NCI-H187 (cell line): ENCODE data around the gene PITPNC1.
"Not testable (repeated sequence)": the region's sequence is repeated elsewhere in the genome, so short reads cannot be mapped to it uniquely, and the experiment has no call there.

ENCODE experiments used
- DNase-seq, 2 experiments: peaks; one replicate each; lab custom pipeline; 2025; lab: John Stamatoyannopoulos, UW

Gene PITPNC1

DNA sequence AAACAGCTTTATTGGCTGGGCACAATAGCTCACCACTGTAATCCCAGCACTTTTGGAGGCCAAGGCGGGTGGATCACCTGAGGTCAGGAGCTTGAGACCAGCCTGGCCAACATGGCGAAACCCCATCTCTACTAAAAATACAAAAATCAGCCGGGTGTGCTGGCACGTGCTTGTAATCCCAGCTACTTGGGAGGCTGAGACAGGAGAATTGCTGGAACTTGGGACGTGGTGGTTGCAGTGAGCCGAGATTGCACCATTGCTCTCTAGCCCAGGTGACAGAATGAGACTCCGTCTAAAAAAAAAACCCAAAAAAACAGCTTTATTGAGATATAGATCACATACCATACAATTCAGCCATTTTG, 274.1 kb downstream of the PITPNC1 start:
- DNase-seq: not testable (repeated sequence)

DNA sequence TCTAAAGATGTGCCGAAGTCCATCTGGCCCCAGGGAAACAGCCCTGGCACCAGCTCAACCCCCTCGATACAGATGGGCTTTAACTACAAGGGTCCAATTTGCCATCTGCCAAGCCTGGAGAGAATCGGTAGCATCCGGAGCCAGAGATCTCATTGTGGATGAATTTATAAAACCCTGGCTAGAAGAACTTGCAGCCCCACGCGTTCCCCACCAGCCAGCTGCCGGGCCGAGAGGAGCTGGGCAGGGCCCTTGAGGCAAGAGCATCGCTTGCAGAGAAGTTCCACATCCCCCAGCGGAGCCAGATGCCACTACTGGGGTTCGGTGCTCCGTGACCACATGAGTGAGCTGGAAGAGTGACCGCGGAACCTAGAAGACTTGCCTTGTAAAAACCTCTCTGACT, 275.4 kb downstream of the PITPNC1 start:
- DNase-seq: no peak

DNA sequence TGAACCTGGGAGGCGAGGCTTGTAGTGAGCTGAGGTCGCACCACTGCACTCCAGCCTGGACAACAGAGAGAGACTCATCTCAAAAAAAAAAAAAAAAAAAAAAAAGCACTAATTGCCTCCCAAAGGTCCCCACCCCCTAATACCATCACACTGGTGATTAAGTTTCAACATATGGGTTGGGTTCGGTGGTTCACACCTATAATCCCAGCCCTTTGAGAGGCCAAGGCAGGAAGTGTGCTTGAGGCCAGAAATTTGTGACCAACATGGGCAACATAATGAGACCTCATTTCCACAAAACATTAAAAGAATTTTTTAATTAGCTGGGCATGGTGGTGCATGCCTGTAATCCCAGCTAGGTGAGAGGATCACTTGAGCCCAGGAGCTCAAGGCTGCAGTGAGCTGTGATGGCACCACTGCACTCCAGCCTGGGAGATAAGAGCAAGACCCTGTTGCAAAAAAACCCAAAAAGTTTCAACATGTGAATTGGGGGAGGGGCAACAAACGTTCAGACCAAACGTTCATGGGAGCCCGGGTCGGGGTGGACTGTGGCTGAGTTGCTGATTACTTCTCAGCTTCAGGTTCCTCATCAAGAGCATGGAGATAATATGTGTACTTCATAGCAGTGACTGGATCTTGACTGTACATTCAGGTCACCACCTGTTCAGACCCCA, 278.5 kb downstream of the PITPNC1 start:
- DNase-seq: no peak

DNA sequence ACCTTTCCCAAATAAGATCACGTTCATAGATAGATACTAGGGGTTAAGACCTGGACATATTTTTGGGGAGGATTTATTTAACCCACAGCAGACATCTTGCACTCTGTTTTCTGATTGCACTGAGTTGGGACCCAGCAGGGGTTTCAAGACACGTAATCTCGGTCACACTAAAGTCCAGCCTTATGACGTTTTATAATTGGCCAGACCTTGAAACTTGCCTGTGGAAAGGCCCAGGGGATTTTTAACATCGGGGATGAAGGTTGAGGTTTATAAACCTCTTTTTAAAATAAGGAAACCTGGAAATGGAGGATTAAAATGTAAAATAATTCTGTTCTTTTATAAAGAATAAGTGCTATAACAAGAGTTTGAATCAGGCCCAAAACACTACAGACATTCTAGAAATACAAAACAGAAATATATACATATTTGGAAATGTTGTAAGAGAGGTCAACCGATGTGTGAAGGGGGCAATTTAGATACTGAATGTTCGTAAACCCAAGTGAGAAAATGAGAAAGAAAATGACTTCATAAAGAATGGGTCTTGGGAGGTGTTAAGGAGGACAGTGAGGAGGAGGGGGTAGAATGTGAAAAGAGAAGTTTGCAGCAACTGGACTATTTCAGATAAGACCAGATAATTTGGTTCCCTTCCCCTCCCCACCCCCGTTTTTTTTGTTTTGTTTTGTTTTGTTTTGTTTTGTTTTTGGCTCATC, 279.6 kb downstream of the PITPNC1 start:
- DNase-seq: no peak

DNA sequence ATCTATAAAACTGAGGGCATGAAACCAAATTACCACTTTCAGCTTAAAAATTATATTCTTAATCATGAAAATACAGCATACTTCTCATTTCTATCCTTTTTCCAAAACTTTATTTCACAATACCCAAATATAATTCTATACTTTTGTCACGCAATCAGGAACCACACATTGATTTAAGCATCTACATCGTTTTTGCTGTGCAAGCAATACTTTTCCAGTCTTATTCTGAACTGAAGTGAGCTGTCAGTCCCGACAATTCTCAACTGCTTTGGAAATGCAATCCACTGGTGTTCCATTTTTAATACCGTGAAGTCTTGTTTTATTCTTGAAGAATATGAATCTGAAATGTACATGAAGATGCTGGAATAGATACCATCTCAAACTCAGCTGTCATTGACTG, 280.5 kb downstream of the PITPNC1 start:
- no peak for DNase-seq

DNA sequence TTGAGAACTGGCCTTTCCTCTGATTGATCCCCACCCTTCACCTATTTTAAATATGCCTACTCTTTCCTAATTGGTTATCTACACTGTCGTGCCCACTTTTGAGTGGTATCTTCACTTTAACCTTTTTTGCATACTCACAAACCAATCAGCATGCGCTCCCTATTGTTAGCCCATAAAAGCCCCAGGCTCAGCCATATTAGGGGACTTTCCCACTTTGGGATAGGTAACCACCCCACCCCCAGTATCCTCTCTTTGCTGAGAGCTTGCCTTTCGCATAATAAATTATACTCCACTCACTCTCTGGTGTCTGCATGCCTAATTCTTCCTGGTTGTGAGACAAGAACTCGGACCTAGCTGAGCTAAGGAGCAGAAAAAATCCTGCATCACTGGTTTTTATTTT, 281.2 kb downstream of the PITPNC1 start:
- no peak for DNase-seq

DNA sequence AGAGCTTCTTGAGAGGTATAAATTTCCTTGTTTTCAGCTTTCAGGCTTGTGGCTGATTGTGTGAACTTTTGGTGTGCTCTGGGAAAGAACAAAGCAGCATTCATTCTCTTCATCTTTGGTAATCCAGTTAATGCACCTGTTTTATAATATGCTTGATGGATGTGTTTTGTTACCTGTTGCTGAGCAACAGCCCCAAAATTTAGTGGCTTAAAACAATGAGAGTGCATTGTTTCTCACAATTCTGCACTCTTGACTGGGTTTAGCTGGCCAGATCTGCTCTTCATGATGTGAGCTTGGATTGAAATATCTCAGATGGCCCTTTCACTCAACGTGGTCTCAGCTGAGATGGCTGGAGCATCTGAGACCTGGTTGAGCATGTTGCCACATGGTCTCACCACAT, 281.9 kb downstream of the PITPNC1 start:
- no peak for DNase-seq

DNA sequence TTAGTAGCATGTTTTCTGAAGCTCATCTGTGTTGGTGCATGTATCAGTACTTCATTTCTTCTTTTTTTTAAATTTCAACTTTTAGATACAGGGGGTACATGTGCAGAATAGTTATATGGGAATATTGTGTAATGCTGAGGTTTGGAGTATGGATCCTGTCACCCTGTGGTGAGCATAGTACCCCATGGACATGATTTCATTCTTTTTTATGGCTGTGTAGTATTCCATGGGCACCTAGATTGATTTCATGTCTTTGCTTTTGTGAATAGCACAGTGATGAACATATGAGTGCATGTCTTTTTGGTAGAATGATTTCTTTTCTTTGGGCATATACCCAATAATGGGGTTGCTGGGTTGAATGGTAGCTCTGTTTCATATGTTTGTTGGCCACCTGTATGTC, 285.6 kb downstream of the PITPNC1 start:
- no peak for DNase-seq

DNA sequence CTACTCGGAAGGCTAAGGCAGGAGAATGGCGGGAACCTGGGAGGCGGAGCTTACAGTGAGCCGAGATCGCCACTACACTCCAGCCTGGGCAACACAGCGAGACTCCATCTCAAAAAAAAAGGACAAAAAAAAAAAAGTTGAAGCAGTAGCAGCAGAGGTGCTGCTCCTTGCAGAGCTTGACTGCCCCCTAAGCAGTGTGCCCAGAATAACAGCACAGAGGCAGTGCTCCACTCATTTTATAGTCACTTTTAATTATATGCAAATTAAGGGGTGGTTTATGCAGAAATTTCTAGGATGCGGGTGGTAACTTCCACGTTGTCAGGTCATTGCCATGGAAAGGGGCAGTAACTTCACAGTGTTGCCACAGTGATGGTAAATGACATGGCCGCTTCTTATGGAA, 286.4 kb downstream of the PITPNC1 start:
- DNase-seq: no peak

DNA sequence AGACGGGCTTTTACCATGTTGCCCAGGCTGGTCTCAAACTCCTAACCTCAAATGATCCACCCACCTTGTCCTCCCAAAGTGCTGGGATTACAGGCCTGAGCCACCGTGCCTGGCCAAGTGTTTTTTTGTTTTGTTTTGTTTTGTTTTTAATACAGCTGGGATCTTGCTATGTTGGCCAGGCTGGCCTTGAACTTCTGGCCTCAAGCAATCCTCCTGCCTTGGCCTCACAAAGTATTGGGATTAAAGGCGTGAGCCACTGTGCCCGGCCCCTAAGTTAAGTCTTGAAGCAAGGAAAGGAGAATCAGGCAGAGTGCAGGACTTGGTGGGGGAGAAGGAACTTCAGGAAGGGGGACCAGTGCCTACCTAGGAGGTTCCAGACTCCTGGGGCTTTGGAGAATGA, 288.9 kb downstream of the PITPNC1 start:
- DNase-seq: no peak

DNA sequence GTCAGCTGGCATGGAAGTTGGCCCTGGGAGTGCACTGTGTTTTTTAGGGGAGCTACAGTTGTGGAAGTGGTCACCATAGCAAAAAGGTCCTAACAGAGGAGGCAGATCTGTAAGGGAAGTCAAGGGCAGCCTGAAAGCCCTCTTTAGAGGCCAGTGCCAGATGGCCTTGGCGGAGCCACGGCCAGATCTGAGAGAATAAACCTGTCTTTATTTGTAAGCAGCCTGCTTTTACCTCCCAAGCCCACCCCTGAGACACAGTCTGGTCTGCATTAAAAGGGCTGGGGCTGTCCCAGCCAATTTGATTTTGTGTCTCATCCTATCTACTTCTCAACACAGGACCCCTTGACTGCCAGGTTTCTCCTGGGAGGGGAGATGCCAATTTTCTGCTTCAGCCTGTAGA, 289.6 kb downstream of the PITPNC1 start:
- DNase-seq: no peak

DNA sequence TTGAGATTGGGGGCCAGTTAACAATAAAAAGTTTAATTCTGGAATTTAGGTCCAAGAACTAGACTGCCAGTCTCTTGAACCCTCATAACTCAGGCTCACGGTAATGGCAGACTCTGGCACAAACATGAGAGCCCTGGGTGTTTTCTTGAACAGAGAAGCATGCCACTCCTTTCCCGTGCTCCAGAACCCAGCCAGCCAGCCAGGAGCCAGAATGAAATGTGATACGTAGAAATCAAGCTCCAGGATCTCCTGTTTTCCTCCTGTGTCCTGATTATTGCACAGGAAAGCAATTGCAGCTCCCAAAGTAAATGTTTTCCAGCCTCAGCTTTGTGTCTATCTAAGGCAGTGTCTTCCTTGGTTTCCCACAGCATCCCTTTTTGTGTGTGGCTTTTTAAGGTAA, 294.4 kb downstream of the PITPNC1 start:
- peak; percentile 11 to 62 for DNase-seq

DNA sequence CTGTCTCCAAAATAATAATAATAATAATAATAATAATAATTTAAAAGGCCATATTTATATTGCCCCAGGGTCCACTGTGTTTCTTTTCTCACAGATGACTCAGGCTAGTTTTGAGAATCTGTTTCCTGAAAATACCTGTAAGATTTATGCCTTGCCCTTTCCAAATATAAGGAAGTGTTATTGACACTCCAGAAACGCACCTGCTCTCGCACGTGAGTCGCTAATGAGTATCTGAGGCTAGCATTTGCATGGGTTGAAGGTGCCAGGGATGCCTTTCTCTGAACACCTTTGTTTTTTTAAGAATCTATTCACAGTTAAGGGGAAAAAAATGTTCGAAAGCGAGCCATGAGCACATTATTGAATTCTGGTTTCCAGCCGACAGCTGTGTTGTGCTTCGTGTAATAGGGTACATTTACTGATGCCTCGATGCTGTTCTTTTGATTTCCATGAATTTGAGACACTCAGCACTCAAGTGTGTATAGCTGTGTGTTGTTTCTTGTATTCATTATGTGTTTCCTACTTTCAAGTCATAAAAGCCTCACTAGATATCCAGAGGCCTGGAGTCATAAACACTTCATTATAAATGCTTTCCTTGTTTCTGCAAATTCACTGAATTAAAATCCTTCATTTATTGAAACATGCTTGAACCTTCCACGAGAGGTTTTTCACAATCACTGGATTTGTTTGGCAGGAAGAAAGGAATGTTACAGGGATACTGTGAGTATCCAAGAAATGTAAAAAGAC, 295.7 kb downstream of the PITPNC1 start:
- DNase-seq: peak; percentile 35 to 70

DNA sequence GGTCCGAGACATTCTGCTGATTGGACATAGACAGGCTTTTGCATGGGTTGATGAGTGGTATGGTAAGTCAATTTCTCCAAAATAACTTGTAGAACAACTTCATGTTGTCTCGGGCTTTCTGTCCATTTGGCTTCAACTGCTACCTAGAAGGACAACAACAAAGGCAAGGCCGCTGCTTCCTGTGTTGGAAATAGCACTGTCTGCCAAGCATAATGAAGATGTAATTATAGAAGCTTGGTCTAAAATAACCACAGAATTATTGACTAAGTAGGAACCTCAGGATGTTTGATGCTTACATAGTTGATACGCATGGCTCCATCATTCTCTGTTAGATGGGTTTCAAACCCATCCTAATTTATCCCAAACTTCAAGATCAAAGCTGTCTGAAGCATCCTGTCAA, 298.4 kb downstream of the PITPNC1 start:
- DNase-seq: no peak

DNA sequence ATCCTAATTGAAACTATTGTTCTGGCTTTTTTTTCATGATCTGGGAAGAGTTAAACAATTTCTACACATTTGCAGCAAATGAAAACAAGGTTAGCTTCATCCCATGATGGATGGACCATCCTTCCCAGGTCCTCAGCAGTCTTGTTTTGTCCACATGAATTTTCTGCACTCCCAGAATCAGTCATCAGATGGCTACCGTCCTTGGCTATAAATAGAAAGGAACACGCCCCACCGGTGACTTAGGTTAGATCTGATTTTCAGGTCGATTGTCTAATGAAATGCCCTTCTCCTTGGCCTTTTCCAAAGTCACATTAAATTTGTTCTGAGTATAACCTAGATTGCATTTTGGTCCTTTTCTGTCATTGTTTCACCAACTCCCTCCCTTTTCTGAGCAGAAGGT, 299.2 kb downstream of the PITPNC1 start:
- no peak for DNase-seq

DNA sequence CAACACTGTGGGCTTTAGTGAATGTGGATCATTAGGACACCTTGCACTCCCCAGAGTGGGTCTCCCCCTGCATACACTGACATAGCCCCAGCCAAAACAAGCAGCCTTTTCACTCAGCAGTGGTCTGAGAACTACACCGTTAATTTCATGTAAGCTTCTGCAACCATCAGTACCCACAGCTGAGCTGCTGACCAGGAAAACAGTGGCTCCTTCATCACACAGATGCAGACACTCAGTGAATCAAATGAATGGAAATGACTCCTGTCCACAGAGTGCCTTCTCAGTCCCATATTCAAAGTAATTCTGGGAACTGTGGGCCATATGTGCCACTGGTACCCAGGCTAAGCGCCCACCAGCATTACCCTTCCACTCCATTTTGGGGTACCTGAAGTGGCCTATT, 301.3 kb downstream of the PITPNC1 start:
- no peak for DNase-seq

DNA sequence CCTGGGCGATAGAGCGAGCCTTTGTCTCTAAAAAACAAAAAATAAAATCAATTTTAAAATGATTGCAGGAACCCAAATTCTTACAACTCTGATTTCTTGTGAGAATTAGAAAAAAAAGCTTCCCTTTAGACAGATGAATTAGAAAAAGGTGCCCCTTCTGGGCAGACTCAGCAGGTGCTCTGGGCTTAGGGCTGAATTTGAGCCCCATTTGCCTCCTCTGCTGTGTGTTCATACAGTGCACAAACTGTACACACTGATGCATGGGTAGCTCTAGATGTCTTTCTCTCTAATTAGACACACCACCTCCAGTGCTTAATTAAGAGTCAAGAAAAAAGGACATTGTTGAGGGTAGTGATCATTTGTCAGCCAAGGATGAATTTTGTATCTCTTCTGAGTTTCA, 302.1 kb downstream of the PITPNC1 start:
- no peak for DNase-seq

DNA sequence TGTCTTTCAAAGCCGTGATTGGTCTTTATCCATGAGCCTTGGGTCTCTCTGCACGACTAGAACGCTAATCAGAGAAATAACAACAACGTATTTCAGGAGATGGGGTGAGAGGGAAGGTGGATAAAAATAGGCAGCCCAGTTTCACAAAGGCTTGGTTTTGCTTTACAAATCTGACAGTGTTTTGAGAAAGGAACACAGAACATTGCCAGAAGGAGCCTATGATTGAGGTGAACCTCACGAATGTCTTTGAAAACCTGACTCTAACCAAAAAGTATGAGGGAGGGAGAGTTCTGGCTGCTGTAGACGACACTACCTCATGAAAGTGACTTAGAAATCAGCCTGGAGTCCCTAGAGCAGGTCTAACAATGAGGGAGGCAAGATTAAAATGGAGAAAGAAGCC, 302.6 kb downstream of the PITPNC1 start:
- no peak for DNase-seq

DNA sequence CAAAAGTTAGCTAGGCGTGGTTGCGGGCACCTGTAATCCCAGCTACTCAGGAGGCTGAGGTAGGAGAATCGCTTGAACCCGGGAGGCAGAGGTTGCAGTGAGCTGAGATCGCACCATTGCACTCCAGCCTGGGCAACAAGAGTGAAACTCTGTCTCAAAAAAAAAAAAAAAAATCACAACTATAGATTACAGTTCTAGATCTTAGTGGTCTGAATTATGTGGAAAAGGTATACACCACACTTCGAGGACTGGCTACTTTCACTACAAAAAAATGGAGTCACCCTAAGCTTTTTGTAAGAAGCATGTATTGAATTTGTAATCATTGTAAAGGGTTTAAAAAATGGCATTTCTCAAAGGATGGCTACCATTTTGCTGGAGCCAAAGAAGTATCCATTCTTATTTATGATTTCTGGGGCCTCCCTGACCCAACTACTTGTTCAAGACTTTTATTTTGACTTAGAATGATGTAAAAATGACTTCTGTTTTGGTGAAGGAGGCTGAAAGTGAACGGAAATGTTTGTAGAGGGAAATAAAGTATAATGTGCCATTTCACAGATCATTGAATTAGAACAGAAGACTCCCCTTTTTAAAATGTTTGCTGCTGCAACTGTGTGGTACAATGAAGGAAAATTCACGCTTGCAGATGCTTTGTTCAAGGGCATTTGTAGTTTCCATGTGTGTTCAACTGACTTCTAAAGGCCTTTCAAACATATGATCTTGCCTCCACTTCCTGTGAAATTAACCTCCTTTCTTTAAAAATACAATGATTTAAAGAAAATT, 303.6 kb downstream of the PITPNC1 start:
- DNase-seq: no peak

DNA sequence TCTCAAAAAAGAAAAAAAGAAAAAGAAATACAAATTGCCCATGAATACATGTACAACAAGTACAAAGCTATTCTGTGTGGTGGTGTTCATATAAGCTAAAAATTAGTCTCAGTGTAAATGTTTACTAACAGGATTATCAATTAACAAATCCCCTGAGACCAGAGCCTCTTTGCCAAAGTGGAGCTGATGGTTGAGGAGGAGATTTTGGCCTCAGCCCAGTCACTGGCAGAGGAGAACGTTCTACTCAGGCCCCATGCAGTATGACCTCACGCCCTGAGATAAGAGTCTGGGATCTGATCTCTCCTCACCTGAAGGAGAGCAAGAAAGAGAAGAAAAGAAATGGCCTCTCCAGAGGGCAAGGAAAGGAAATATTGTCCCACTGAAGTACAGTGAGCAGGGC, 305.1 kb downstream of the PITPNC1 start:
- no peak for DNase-seq

DNA sequence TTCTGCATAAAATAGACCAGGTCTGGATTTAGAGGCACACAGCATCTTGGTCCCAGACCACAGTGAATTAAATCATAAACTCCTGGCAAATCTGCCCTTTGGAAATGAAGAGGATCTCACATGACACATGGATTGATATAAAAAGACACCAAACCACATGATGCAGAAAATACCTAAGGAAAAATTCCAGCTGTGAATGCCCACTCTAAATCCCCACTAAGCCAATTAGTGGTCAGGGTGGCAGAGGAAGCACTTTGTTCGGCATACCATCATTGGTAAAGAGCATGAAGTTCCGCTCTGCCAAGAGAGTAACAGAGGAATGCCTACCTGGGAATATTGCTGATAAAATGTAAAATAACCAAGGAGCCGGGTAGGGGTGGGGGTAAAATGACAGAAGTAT, 308.3 kb downstream of the PITPNC1 start:
- no peak for DNase-seq

DNA sequence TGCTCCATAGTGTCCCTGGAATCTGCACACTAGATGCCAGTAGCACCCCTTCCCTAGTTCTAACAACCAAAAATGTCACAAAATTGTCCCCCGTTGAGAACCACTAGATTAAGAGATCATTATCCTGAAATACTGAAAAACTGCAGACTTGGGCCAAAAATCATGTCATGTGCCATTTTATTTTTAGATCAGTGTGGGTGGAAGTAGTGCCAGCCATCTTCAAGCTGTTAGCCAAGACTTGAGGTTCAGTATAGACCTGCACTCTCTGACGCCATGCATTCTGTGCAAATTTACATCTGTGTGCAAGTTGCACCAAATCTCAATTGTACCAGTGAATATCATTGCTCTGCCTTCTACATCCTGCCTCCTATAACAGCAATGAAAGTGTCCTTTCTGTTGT, 309.2 kb downstream of the PITPNC1 start:
- DNase-seq: no peak

DNA sequence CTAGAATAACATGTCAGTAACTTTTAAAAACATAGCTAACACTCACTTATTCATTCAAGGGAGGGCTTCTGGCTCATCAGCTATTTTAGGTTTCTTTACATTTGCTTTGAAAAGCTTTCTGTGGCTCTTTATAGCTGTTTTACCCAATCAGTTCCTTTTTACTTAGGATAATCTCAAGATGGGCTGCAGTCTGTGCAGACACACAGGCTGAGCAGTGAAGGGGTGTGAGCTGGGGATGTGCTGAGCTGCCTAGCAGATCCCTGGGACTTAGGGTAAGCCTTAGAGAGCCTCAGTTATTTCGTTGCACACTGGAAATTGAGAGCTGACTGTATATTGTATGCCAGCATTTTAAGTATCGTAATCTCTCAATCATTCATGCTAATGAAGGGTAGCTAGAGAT, 310.4 kb downstream of the PITPNC1 start:
- no peak for DNase-seq
